ENCODE data around the gene WIPF1. TPM values are rescaled to one million over a fixed set of nuclear protein-coding genes. Genes with fewer than 3 reads are reported as not detected.

WIPF1 gene
- total and polyA plus RNA-seq, 2 donors (not counting 3 experiments of a cell fraction or from before 2014, with no cell fraction given), result 15.3 to 42.0 TPM

DNA sequence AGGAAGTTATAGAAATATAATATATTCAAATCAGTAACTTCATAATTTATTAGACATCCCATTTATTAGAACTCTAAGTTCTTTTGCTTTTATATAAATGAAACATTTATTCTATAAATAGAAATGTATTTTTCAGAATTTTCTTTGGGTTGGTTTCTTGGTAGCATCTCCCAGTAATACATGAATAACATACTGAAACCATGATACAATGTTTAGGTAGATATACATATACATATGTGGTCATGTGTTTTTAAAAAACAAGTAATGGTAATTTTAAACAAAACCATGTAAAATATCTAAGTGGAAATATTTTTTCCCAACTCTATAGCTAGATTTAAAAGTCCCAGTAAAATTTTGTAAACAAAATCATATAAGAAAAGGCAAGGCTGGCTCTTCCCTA is 36.9 kb downstream of the WIPF1 start:
- peak; percentile 44 for FAIRE-seq
- CTCF ChIA-PET, result interaction anchor here (0.7 to 1.5 kb wide), 3 partner anchors 13 to 103 kb away, joined by 3 to 6 read pairs (median 4); no protein-coding TSS in a partner anchor

More for the DNA sequence above, 36.9 kb downstream of the WIPF1 start:
- peaks cover 0 to 5% of the 10 kb centered on the region in 2 experiments for H3K36me3 ChIP-seq (ENCODE audit: control insufficient read depth in 2 of 2, extremely low read depth in 1 of 2, insufficient read depth in 2 of 2, low read length in 2 of 2)
- intact Hi-C loops (cut with micrococcal nuclease), result no loop called here
- H3K9ac ChIP-seq (replicated peaks; ENCODE audit: extremely low read depth, insufficient read depth, low read length), result no peak overlapping the region
- H3K79me2 ChIP-seq (ENCODE audit: control insufficient read depth, insufficient read depth, low read length), result no peaks in the 10 kb centered on the region
- no peaks in the 10 kb centered on the region for H3K9me1 ChIP-seq (replicated peaks; ENCODE audit: control insufficient read depth, extremely low read depth, insufficient read depth, low read length)
- H3K4me1 ChIP-seq (ENCODE audit: control insufficient read depth, extremely low read depth, insufficient read depth, low read length), result no peaks in the 10 kb centered on the region
- no peak for DNase-seq (ENCODE audit: low read depth, low spot score)
- TF ChIP-seq EZH2 (IDR thresholded peaks at IDR 0.05; ENCODE audit: borderline replicate concordance, low read depth, low read length, severe bottlenecking), result no peak
- TF ChIP-seq MYC (IDR thresholded peaks at IDR 0.05; ENCODE audit: low read depth, low read length), result no peak
- no peak for TF ChIP-seq POLR2AphosphoS5 (IDR thresholded peaks at IDR 0.05; ENCODE audit: insufficient read depth, low read depth, low read length)
- TF ChIP-seq MAX (IDR thresholded peaks at IDR 0.05; ENCODE audit: insufficient read depth, insufficient read length), result no peak
- TF ChIP-seq POLR2A (IDR thresholded peaks at IDR 0.05; ENCODE audit: low read depth, low read length), result no peak
- TF ChIP-seq JUN (IDR thresholded peaks at IDR 0.05; ENCODE audit: borderline replicate concordance, insufficient read depth, insufficient read length, low read depth), result no peak
- TF ChIP-seq, protein P1, sequence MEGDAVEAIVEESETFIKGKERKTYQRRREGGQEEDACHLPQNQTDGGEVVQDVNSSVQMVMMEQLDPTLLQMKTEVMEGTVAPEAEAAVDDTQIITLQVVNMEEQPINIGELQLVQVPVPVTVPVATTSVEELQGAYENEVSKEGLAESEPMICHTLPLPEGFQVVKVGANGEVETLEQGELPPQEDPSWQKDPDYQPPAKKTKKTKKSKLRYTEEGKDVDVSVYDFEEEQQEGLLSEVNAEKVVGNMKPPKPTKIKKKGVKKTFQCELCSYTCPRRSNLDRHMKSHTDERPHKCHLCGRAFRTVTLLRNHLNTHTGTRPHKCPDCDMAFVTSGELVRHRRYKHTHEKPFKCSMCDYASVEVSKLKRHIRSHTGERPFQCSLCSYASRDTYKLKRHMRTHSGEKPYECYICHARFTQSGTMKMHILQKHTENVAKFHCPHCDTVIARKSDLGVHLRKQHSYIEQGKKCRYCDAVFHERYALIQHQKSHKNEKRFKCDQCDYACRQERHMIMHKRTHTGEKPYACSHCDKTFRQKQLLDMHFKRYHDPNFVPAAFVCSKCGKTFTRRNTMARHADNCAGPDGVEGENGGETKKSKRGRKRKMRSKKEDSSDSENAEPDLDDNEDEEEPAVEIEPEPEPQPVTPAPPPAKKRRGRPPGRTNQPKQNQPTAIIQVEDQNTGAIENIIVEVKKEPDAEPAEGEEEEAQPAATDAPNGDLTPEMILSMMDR (IDR thresholded peaks at IDR 0.05; ENCODE audit: extremely low read depth in 1 of 2, insufficient read depth in 1 of 2, low read depth in 1 of 2, low read length in 2 of 2), result no peak
- no peak for TF ChIP-seq GATA2 (IDR thresholded peaks at IDR 0.05; ENCODE audit: insufficient read depth, insufficient read length, low read depth, low read length)
- TF ChIP-seq FOS (IDR thresholded peaks at IDR 0.05; ENCODE audit: borderline replicate concordance, insufficient read depth, low read length), result no peak
- POLR2A ChIA-PET, result no interaction called here
- H3K27ac ChIP-seq (ENCODE audit: insufficient read depth, low read depth, low read length), result no peak overlapping the region
- no peak overlapping the region for H3K4me2 ChIP-seq (ENCODE audit: insufficient read depth, low read length)
- H3K4me3 ChIP-seq (replicated peaks in 1 of 3; ENCODE audit: insufficient read depth in 1 of 3, low read depth in 1 of 3, low read length in 3 of 3), result no peak overlapping the region
- H4K20me1 ChIP-seq (replicated peaks; ENCODE audit: control insufficient read depth, extremely low read depth, insufficient read depth, low read length), result no peaks in the 10 kb centered on the region
- no peaks in the 10 kb centered on the region for H3K9me3 ChIP-seq (replicated peaks; ENCODE audit: control insufficient read depth, insufficient read depth, low read length)
- dilution Hi-C loops (cut with MboI; ENCODE audit: extremely low pct_ligation_motif_present, low sequenced_read_pairs), result no loop called here
- H3K27me3 ChIP-seq (ENCODE audit: control insufficient read depth in 2 of 2, insufficient read depth in 2 of 2, low read length in 2 of 2), result no peaks in the 10 kb centered on the region
- no TSS peak for BruUV-seq (replicated peaks)
- H2AFZ ChIP-seq (ENCODE audit: low read depth, low read length), result no peak overlapping the region

Data from endothelial cell of umbilical vein (primary cell).